ENCODE measurements around the gene LHFPL6.

GRCh38 chr13:39312596-39312995 is 290.4 kb downstream of the LHFPL6 start:
- no peak for TF ChIP-seq GATA3 (IDR thresholded peaks at IDR 0.05; ENCODE audit: low read depth, low read length)
- TF ChIP-seq GATA2 (IDR thresholded peaks at IDR 0.05; ENCODE audit: low read depth, low read length), result no peak
